Natural killer cell (primary cell): ENCODE data around the gene TTC32. TPM values are rescaled to one million over a fixed set of nuclear protein-coding genes. Genes with fewer than 3 reads are reported as not detected.

Source experiments
- ATAC-seq, 3 donors: fragments of 150-1000 bp in 2 of 3; fragments of 200-7000 bp in 1 of 3; cut with Tn5 transposase; 1 replicate in 1 of 3; 2 replicates in 2 of 3; pipeline ENCODE4 v1.10.0; 2021; ENCODE audit warnings: mild to moderate bottlenecking in 2 of 3, moderate library complexity in 2 of 3
- DNase-seq, 2 donors: peaks; one replicate each; pipeline versions ENCODE4 v3.0.0 to v3.0.0-alpha.2; 2013 to 2021; ENCODE audit warnings: mixed read lengths in 1 of 2
- H3K27ac ChIP-seq: one replicate; pipeline ENCODE4 v1.5.1; 2013; ENCODE audit warnings: mild to moderate bottlenecking, low read length
- H3K27me3 ChIP-seq: one replicate; pipeline ENCODE4 v1.6.1; 2013; ENCODE audit warnings: low read length; ENCODE audit not compliant: control insufficient read depth, insufficient read depth
- H3K36me3 ChIP-seq: one replicate; pipeline ENCODE4 v1.6.1; 2013; ENCODE audit warnings: low read length; ENCODE audit not compliant: control insufficient read depth, insufficient read depth
- H3K4me1 ChIP-seq: one replicate; pipeline ENCODE4 v1.6.1; 2013; ENCODE audit warnings: low read length; ENCODE audit not compliant: control insufficient read depth, insufficient read depth
- H3K4me3 ChIP-seq: one replicate; pipeline ENCODE4 v1.5.1; 2013; ENCODE audit warnings: low read length
- H3K9me3 ChIP-seq: one replicate; pipeline ENCODE4 v1.6.1; 2013; ENCODE audit warnings: low read length; ENCODE audit not compliant: control insufficient read depth, insufficient read depth
- H3K27ac Mint-ChIP-seq, 2 donors: one replicate each; pipeline ENCODE4 v1.8.0; 2022; ENCODE audit warnings: mild to moderate bottlenecking in 2 of 2, mixed read lengths in 2 of 2, moderate library complexity in 1 of 2
- H3K27me3 Mint-ChIP-seq, 2 donors: one replicate each; pipeline ENCODE4 v1.8.0; 2022; ENCODE audit warnings: low read depth in 2 of 2, mixed read lengths in 2 of 2
- H3K36me3 Mint-ChIP-seq: one replicate; pipeline ENCODE4 v1.8.0; 2022; ENCODE audit warnings: mixed read lengths
- H3K4me1 Mint-ChIP-seq, 2 donors: one replicate each; pipeline ENCODE4 v1.8.0; 2022; ENCODE audit warnings: mixed read lengths in 2 of 2
- H3K4me3 Mint-ChIP-seq: one replicate; pipeline ENCODE4 v1.8.0; 2022; ENCODE audit warnings: mild to moderate bottlenecking, moderate library complexity, mixed read lengths
- H3K9me3 Mint-ChIP-seq, 2 donors: one replicate each; pipeline ENCODE4 v1.8.0; 2022; ENCODE audit warnings: mixed read lengths in 2 of 2
- WGBS: methylation state at CpG from one replicate; pipeline ENCODE4 v1.1.7; 2013; ENCODE audit warnings: missing lambda C conversion rate; ENCODE audit not compliant: insufficient coverage; 5-methylcytosine and 5-hydroxymethylcytosine counted together
- intact Hi-C: fragments of 100-400 bp; cut with micrococcal nuclease; formaldehyde crosslinking; loops from one replicate; pipeline ENCODE4 v1.14.2; 2022
- total RNA-seq, 4 donors: library from RNA; stranded (reverse); fragments of 120-200 nt in 1 of 4; gene quantifications; one replicate each; pipeline versions ENCODE4 v1.2.3 to v1.2.4, GENCODE V29; 2013 to 2022
- TF ChIP-seq, protein P1 (sequence below): fragments of 200-600 bp; IDR thresholded peaks from one replicate; pipeline ENCODE4 v1.8.0; 2022; ENCODE audit warnings: antibody characterized with exemption

Gene TTC32
- total RNA-seq, 3 donors from 2014 or later (not counting 1 experiment from before 2014, with no cell fraction given): 30.4 to 45.3 (median 37.2) TPM

DNA sequence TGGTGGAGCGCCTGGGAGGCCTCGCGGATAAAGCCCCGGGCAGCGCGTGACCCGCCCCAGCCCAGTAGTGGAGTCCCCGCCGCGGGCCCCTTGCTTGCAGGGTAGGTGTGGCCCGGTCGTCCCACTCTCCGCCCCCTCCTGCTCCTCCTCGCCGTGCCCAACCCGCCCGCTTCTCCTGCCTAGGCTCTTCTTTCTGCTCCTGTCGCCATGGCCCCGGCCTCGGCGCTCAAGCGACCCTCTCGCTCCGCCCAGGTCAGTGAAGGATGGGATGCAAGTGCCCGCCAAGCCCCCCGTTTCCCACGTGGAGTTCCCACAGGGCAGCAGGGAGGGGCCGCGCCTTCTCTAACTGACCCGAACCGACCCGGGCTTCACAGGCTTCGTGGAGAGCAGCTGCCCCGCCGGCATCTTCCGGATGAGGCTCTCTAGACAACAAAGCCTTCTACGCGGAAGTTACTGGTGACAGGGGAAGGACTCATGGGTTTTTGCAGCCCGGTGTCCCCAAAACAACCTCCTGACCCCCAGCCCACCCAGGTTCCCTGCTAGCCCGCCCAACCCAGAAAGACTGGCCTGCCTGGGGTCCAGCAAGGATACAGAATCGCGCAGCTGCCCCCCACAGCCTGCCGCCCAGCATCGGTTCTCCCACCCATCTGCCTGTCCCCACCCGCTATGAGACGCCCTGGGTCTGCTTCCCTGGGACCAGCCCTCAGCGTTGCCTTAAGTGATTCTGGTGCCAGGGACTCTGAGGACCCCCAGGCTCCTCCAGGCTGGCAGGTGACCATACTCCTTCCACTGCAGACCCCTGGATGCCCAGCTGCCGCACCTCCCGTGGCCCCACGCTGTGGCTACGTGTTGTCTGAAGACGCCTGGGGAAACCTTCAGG, 32.8 kb downstream of the TTC32 start:
- Mint-ChIP-seq H3K27ac (peak overlapping the region; percentile 89 to 98), H3K4me1 (peaks cover 25 to 33% of the 10 kb centered on the region in 2 donors), H3K36me3 (no peaks in the 10 kb centered on the region), H3K9me3 (no peaks in the 10 kb centered on the region), H3K4me3 (peak overlapping the region; percentile 98), H3K27me3 (no peaks in the 10 kb centered on the region)
- Histone ChIP-seq H3K4me1 (peaks cover 20% of the 10 kb centered on the region), H3K27me3 (no peaks in the 10 kb centered on the region), H3K4me3 (peak overlapping the region; percentile 79), H3K36me3 (no peaks in the 10 kb centered on the region), H3K9me3 (no peaks in the 10 kb centered on the region), H3K27ac (peak overlapping the region; percentile 78)
- 21% methylated on average over 52 of the region's 52 CpGs for WGBS
- DNase-seq: peak; percentile 40 to 74
- intact Hi-C loops: no loop called here
- TF ChIP-seq, protein P1, sequence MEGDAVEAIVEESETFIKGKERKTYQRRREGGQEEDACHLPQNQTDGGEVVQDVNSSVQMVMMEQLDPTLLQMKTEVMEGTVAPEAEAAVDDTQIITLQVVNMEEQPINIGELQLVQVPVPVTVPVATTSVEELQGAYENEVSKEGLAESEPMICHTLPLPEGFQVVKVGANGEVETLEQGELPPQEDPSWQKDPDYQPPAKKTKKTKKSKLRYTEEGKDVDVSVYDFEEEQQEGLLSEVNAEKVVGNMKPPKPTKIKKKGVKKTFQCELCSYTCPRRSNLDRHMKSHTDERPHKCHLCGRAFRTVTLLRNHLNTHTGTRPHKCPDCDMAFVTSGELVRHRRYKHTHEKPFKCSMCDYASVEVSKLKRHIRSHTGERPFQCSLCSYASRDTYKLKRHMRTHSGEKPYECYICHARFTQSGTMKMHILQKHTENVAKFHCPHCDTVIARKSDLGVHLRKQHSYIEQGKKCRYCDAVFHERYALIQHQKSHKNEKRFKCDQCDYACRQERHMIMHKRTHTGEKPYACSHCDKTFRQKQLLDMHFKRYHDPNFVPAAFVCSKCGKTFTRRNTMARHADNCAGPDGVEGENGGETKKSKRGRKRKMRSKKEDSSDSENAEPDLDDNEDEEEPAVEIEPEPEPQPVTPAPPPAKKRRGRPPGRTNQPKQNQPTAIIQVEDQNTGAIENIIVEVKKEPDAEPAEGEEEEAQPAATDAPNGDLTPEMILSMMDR: no peak
- ATAC-seq: peak; percentile 86 to 92 (median 86)

- no peaks in the 10 kb centered on the region for H3K36me3 Mint-ChIP-seq
- no peaks in the 10 kb centered on the region for H3K9me3 Mint-ChIP-seq
- peaks cover 25 to 33% of the 10 kb centered on the region in 2 donors for H3K4me1 Mint-ChIP-seq
- DNase-seq: no peak
- peak overlapping the region; percentile 98 for H3K4me3 Mint-ChIP-seq
- peak overlapping the region; percentile 78 for H3K27ac ChIP-seq
- H3K27me3 ChIP-seq: no peaks in the 10 kb centered on the region
- H3K4me3 ChIP-seq: peak overlapping the region; percentile 79
- ATAC-seq: no peak
- no peaks in the 10 kb centered on the region for H3K36me3 ChIP-seq
- TF ChIP-seq, protein P1: no peak
- no peaks in the 10 kb centered on the region for H3K27me3 Mint-ChIP-seq
- H3K27ac Mint-ChIP-seq: peak overlapping the region; percentile 89 to 98
- peaks cover 26% of the 10 kb centered on the region for H3K4me1 ChIP-seq
- intact Hi-C loops: no loop called here
- no peaks in the 10 kb centered on the region for H3K9me3 ChIP-seq
- 61% methylated on average over 7 of the region's 7 CpGs for WGBS
These were observed 33.6 kb downstream of the TTC32 start for GRCh38 chr2:19868224-19868623.

DNA sequence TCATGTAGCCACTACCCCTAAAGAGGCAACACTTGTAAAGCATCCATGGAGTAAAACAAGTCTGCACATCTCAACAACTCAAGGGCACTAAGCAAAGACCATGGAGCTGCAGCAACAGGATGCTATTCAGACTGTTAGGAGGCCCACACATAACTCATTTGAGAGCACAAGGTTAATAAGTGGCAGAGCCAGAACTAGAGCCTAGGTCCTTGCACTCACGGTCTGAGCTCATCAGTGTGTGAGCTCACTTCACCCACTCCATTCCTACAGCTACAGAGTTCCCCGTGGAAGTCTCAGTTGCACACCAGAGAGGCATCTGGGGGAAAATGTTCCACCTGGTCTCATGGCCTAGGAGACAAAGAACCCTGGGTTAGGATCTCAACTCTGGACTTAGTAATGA, 35.0 kb downstream of the TTC32 start:
- Histone ChIP-seq H3K9me3 (no peaks in the 10 kb centered on the region), H3K4me3 (no peak overlapping the region), H3K36me3 (no peaks in the 10 kb centered on the region), H3K27me3 (no peaks in the 10 kb centered on the region), H3K4me1 (peaks cover 27% of the 10 kb centered on the region), H3K27ac (no peak overlapping the region)
- Mint-ChIP-seq H3K4me3 (no peak overlapping the region), H3K36me3 (no peaks in the 10 kb centered on the region), H3K27me3 (no peaks in the 10 kb centered on the region), H3K9me3 (no peaks in the 10 kb centered on the region), H3K27ac (no peak overlapping the region), H3K4me1 (peaks cover 25 to 26% of the 10 kb centered on the region in 2 donors)
- DNase-seq: no peak
- 94% methylated on average over 2 of the region's 2 CpGs for WGBS
- intact Hi-C loops: no loop called here
- TF ChIP-seq, protein P1: no peak
- no peak for ATAC-seq
